HEK293T (cell line): Measurements from ENCODE around the gene DHX8.

Source experiments
- CTCF ChIA-PET: fragments of 350-600 bp; formaldehyde crosslinking; extraction: SDS; loops from one replicate; lab custom pipeline; 2021; ENCODE audit warnings: antibody characterized with exemption, inconsistent platforms; lab: Yijun Ruan, JAX
- POLR2A ChIA-PET: fragments of 350-600 bp; formaldehyde crosslinking; extraction: SDS; loops from one replicate; lab custom pipeline; 2020; ENCODE audit warnings: antibody characterized with exemption, inconsistent platforms; lab: Yijun Ruan, JAX
- DNase-seq: peaks from one replicate; pipeline ENCODE4 v3.0.0; 2012; ENCODE audit warnings: mixed read lengths; ENCODE audit errors: extremely low spot score
- ARNT ChIP-seq: fragments of 450-650 bp; IDR thresholded peaks from 2 replicates; pipeline ENCODE4 v1.6.1; 2017; ENCODE audit warnings: mild to moderate bottlenecking
- BHLHE40 ChIP-seq: fragments of 450-650 bp; IDR thresholded peaks from 2 replicates; pipeline ENCODE4 v1.6.1; 2016; ENCODE audit warnings: mild to moderate bottlenecking, moderate library complexity, borderline replicate concordance
- CTBP1 ChIP-seq: fragments of 450-650 bp; IDR thresholded peaks from 2 replicates; pipeline ENCODE4 v1.6.1; 2016; ENCODE audit warnings: borderline replicate concordance
- ELF4 ChIP-seq: fragments of 450-650 bp; IDR thresholded peaks from 2 replicates; pipeline ENCODE4 v1.6.1; 2017; ENCODE audit warnings: antibody characterized with exemption
- FOXA1 ChIP-seq: fragments of 450-650 bp; IDR thresholded peaks from 2 replicates; pipeline ENCODE4 v1.6.1; 2016; ENCODE audit warnings: mild to moderate bottlenecking
- FOXK2 ChIP-seq: fragments of 450-650 bp; IDR thresholded peaks from 2 replicates; pipeline ENCODE4 v1.6.1; 2016; ENCODE audit warnings: mild to moderate bottlenecking
- FOXM1 ChIP-seq: fragments of 450-650 bp; IDR thresholded peaks from 2 replicates; pipeline ENCODE4 v1.6.1; 2017; ENCODE audit warnings: mild to moderate bottlenecking, borderline replicate concordance
- HDGF ChIP-seq: fragments of 450-650 bp; IDR thresholded peaks from 2 replicates; pipeline ENCODE4 v1.6.1; 2017; ENCODE audit warnings: antibody characterized with exemption, borderline replicate concordance
- L3MBTL2 ChIP-seq: fragments of 450-650 bp; conservative IDR thresholded peaks from 2 replicates; pipeline ENCODE4 v1.6.1; 2016; ENCODE audit warnings: mild to moderate bottlenecking
- LEF1 ChIP-seq: fragments of 450-650 bp; IDR thresholded peaks from 2 replicates; pipeline ENCODE4 v1.6.1; 2017; ENCODE audit warnings: mild to moderate bottlenecking, borderline replicate concordance
- NFRKB ChIP-seq: fragments of 450-650 bp; IDR thresholded peaks from 2 replicates; pipeline ENCODE4 v1.6.1; 2016; ENCODE audit warnings: mild to moderate bottlenecking, moderate library complexity
- SP1 ChIP-seq: fragments of 450-650 bp; IDR thresholded peaks from 2 replicates; pipeline ENCODE4 v1.6.1; 2017
- SUZ12 ChIP-seq: fragments of 450-650 bp; IDR thresholded peaks from 2 replicates; pipeline ENCODE4 v1.6.1; 2016; ENCODE audit warnings: mild to moderate bottlenecking
- TARDBP ChIP-seq: fragments of 450-650 bp; IDR thresholded peaks from 2 replicates; pipeline ENCODE4 v1.6.1; 2016
- ZNF384 ChIP-seq: fragments of 450-650 bp; IDR thresholded peaks from 2 replicates; pipeline ENCODE4 v1.6.1; 2016
- TF ChIP-seq, protein P1 (sequence below): fragments of 450-650 bp; IDR thresholded peaks from 2 replicates; pipeline ENCODE4 v1.6.1; 2016

Gene DHX8

DNA sequence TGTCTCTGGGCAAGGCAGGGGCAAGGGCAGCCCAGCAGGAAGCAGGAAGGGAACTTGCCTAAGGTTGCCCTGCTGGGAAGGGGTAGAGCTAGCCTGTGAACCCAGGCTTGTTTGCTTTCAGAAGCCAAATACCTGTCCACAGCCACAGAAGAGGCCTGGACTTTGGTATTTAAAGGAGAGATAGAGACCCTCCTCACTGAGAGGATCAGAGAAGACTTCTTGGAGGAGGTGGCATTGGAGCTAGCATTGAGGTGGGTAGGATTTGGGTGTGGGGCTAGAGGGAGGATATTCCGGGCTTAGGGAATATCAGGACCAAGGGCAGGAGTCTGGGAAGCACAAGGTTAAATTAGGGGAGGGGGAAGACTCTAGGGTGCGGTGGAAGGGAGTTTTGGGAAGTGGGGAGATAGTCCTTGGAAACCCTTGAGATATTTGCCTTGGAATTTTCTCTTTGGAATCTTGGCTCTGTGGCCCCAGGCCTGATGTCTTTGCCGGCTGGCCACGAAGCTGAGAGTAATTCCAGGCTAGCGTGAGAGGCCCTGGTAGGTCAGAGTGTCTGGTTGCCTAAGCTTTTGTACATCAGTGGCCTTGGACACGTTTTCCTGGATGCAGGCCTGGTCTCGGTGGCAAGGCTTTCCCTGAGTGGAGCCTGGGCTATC lies 75.5 kb downstream of the DHX8 start:
- no peak for DNase-seq
- POLR2A ChIA-PET, result no interaction called here
- CTCF ChIA-PET, result interaction anchor here (0.6 kb wide), 1 partner anchor 110 kb away, joined by 3 read pairs; no protein-coding TSS in a partner anchor
- TF ChIP-seq ZNF384 (no peak), FOXM1 (no peak), NFRKB (no peak), ARNT (no peak), L3MBTL2 (no peak), TARDBP (no peak), LEF1 (no peak), FOXA1 (no peak), HDGF (no peak), SUZ12 (no peak), FOXK2 (no peak), ELF4 (no peak), BHLHE40 (no peak), CTBP1 (no peak), SP1 (no peak)
- TF ChIP-seq, protein P1, sequence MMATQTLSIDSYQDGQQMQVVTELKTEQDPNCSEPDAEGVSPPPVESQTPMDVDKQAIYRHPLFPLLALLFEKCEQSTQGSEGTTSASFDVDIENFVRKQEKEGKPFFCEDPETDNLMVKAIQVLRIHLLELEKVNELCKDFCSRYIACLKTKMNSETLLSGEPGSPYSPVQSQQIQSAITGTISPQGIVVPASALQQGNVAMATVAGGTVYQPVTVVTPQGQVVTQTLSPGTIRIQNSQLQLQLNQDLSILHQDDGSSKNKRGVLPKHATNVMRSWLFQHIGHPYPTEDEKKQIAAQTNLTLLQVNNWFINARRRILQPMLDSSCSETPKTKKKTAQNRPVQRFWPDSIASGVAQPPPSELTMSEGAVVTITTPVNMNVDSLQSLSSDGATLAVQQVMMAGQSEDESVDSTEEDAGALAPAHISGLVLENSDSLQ, result no peak

DNA sequence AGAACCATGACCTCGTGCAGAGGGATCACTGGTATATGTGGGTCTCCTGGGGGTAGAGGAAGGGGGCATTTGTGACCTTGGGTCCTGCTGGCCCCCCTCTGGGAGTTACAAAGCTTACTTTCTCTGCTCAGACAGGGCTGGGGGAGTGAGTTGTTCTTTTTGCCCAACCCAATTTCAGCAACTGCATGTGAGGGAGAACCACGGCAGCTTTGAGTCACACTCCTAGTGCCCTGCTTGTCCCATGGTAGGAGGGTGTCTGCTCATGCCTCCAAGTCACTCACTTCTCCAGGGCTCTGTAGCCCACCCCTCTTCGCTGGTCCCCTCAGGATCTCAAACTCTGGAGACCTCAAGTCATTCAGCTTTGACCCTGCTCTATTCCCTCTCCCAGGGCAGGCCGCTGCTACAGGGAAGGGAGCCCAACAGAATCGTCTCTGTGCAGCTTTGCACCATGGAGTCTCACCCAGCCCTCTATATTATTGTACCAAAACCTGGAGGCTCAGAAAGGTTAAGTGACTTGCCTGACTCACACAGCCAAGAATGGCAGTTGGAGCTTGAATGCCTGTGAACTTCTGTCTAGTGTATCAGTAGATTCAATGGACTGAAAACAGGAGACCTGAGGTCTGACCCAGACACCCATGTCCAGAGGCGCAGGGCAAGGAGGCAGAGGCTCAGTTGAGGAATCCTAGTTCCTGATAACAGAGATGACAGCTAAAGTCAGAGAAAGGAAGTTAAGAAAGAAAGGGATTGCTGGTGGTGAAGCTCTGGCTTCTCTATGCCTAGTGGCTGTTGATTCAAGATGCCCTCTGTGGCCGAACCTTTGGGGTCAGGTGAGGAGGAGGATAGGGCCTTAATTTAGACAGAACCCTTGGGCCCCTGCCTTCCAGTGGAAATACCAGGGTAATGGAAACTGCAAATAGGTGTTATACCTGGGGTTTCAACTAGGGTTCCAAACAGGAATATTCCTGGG lies 77.0 kb downstream of the DHX8 start:
- POLR2A ChIA-PET, result no interaction called here

DNA sequence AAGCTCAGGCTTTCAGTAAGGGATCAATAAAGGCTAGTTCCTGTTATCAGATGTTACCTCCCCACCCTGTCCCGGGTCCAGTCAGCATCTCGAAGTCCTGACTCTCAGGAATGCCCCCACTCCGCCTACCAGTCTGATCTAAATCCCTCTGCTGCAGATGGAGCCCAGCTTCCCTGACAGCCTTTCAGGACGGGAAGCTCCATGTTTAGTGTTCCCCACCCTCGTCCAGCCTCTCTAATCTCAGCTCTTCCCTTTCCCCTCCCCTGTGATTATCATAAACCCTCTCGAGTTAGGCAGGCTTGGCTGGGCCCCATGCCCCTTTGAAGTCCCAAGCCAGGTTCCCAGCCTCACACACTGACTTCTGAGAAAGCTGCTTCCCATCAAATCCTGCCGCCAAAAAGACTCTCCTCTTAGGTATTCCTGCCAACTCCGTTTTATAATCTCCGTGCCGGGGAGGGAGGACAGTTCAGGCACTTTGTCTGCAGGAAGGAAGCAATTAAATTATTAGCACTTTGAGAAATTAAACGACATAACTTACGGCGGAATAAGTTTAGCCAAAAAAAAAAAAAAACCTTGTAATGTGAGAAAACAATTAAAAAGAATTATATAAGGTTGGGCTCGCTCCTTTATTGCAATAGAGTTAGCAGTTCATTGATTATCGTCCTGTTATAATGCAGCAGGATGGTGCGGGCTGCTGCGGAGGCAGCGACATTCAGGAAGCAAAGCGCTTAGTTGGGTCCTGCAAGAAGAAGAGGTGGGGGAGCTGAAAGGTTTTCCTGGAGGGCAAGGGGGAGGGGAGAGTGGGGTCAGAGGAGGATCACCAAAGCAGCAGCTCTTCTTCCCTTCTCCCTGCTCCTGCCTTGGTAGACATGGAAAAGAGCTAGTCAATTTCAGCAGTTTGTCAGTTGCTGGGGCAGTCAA lies 79.2 kb downstream of the DHX8 start:
- DNase-seq, result no peak
- CTCF ChIA-PET, result interaction anchor here (0.6 to 1.8 kb wide), 7 partner anchors 11 to 137 kb away, joined by 3 to 8 read pairs (median 4); no protein-coding TSS in a partner anchor
- POLR2A ChIA-PET, result interaction anchor here (0.9 to 1.0 kb wide), 2 partner anchors 164 to 193 kb away, joined by 3 read pairs; partner anchors contain the start of gene ARL4D
- TF ChIP-seq HDGF, result no peak
- no peak for TF ChIP-seq CTBP1
- TF ChIP-seq FOXM1, result no peak

More for the DNA sequence above, 77.0 kb downstream of the DHX8 start:
- DNase-seq, result no peak
- TF ChIP-seq HDGF, result no peak
- TF ChIP-seq BHLHE40, result no peak
- TF ChIP-seq FOXM1, result no peak
- TF ChIP-seq ZNF384, result no peak
- TF ChIP-seq ARNT, result no peak
- CTCF ChIA-PET, result no interaction called here

DNA sequence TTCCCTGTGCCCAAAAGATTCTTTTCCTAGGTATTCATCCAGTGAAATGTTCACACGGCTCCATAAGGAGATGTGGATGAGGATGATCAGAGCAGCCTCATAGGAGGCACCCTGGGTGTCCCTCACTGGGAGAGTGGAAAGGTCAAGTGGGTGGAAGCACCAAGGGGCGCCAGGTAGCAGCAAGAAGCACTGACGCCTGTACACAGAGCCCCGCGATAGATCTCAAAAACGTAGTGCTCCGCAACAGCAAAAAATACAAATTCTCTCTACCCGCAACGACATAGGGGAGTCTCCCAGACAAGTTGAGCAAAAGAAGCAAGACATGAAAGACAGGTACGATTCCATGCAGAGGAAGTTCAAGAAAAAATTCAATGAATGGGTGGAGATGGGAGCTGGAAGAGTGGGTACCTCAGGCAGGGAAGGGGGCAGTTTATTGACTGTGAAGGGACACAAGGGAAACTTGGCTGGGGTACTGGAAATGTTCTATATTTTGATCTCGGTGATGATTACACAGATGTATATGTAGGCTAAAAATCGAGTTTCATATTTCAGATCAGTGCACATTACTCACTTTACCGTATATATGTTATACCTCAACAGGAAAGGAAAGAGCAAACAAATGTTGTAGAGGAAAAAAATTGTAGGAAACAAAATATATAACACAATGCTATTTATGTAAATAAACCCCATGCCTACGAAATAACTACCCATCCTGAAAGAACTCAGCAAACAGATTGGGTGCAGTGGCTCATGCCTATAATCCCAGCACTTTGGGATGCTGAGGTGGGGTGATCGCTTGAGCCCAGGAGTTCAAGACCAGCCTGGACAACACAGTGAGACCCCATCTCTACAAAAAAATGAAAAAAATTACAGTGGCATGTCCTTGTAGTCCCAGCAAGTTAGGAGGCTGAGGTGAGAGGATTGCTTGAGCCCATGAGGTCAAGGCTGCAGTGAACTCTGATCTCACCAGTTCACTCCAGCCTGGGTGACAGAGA lies 80.1 kb downstream of the DHX8 start:
- POLR2A ChIA-PET, result interaction anchor here (0.9 to 1.0 kb wide), 2 partner anchors 165 to 194 kb away, joined by 3 read pairs; partner anchors contain the start of gene ARL4D
- CTCF ChIA-PET, result interaction anchor here (0.6 to 1.8 kb wide), 2 partner anchors 10 to 96 kb away, joined by 3 to 8 read pairs; no protein-coding TSS in a partner anchor
- TF ChIP-seq, protein P1, result no peak
- TF ChIP-seq ZNF384 (no peak), FOXK2 (no peak), ELF4 (no peak), NFRKB (no peak), FOXA1 (no peak), BHLHE40 (no peak), SP1 (no peak), CTBP1 (no peak), FOXM1 (no peak), LEF1 (no peak), SUZ12 (no peak), ARNT (no peak), TARDBP (no peak), HDGF (no peak), L3MBTL2 (no peak)
- DNase-seq, result no peak
